GM10248 (cell line): ENCODE data around the gene ZNF433.
"Not testable (repeated sequence)": the region's sequence is repeated elsewhere in the genome, so short reads cannot be mapped to it uniquely, and the experiment has no call there.

ENCODE experiments used
- CTCF ChIA-PET: fragments of 300-600 bp; sonication (Branson Sonifier 250); formaldehyde crosslinking; extraction: SDS; loops from one replicate; lab custom pipeline; 2021; ENCODE audit warnings: antibody characterized with exemption; lab: Yijun Ruan, JAX
- POLR2A ChIA-PET: fragments of 350-650 bp; sonication (Branson Sonifier 250); formaldehyde crosslinking; extraction: SDS; loops from one replicate; lab custom pipeline; 2020; ENCODE audit warnings: antibody characterized with exemption; lab: Yijun Ruan, JAX
- DNase-seq: peaks from one replicate; pipeline ENCODE4 v3.0.0; 2012; ENCODE audit errors: extremely low spot score
- CTCF ChIP-seq: IDR thresholded peaks from 2 replicates; pipeline ENCODE4 v1.5.1; 2012; ENCODE audit warnings: mild to moderate bottlenecking, low read depth; ENCODE audit errors: extremely low read depth, missing control alignments, control extremely low read depth

Gene ZNF433

GRCh38 chr19:12034620-12035019 is 859 bp downstream of the ZNF433 start:
- ChIA-PET POLR2A (interaction anchor here (0.6 to 2.2 kb wide), 6 partner anchors 25 to 513 kb away, joined by 3 to 18 read pairs (median 4); partner anchors contain the start of genes ZNF700 and ZNF844), CTCF (interaction anchor here (0.8 to 3.0 kb wide), 10 partner anchors 11 to 237 kb away, joined by 3 to 18 read pairs (median 8); partner anchors contain the start of genes ZNF20 and ZNF491)
- no peak for DNase-seq
- TF ChIP-seq CTCF = no peak

- ChIA-PET POLR2A (no interaction called here), CTCF (interaction anchor here (1.4 to 2.6 kb wide), 5 partner anchors 10 to 110 kb away, joined by 4 to 18 read pairs (median 9); no protein-coding TSS in a partner anchor)
- TF ChIP-seq CTCF = no peak
- no peak for DNase-seq
Observed at GRCh38 chr19:12034198-12034597, 1.3 kb downstream of the ZNF433 start.

- ChIA-PET POLR2A (no interaction called here), CTCF (no interaction called here)
- no peak for DNase-seq
- TF ChIP-seq CTCF = no peak
Observed at GRCh38 chr19:12015753-12016116, 19.7 kb downstream of the ZNF433 start.

GRCh38 chr19:12015015-12015752 is 20.3 kb downstream of the ZNF433 start:
- no peak for TF ChIP-seq CTCF
- ChIA-PET CTCF (no interaction called here), POLR2A (no interaction called here)
- no peak for DNase-seq

GRCh38 chr19:12000152-12000981 is 35.1 kb downstream of the ZNF433 start:
- TF ChIP-seq CTCF = no peak
- peak; percentile 72 for DNase-seq
- CTCF ChIA-PET = interaction anchor here (1.2 to 4.6 kb wide), 5 partner anchors 12 to 203 kb away, joined by 3 to 43 read pairs (median 6); partner anchors contain the start of gene ZNF700
- POLR2A ChIA-PET = interaction anchor here (0.9 to 1.3 kb wide), 3 partner anchors 12 to 35 kb away, joined by 3 to 4 read pairs (median 4); partner anchors contain the start of gene ZNF433

GRCh38 chr19:11995174-11995573 is 40.3 kb downstream of the ZNF433 start:
- no peak for TF ChIP-seq CTCF
- CTCF ChIA-PET = interaction anchor here (1.3 kb wide), 1 partner anchor 71 kb away, joined by 4 read pairs; the partner anchor contains the start of gene ZNF700
- no peak for DNase-seq
- POLR2A ChIA-PET = interaction anchor here (0.7 kb wide), 1 partner anchor 8 kb away, joined by 4 read pairs; no protein-coding TSS in a partner anchor

- not testable (repeated sequence) for DNase-seq
- ChIA-PET CTCF (interaction anchor here (1.0 to 11.0 kb wide), 4 partner anchors 29 to 195 kb away, joined by 3 to 111 read pairs (median 70); partner anchors contain the start of genes ZNF491, ZNF700 and ZNF763), POLR2A (interaction anchor here (0.7 kb wide), 1 partner anchor 27 kb away, joined by 3 read pairs; the partner anchor contains the start of gene ZNF763)
Observed at GRCh38 chr19:11991921-11992320, 43.6 kb downstream of the ZNF433 start.
